Activated naive CD8-positive, alpha-beta T cell treated with anti-CD3 and anti-CD28 coated beads, Interleukin-2, amount 10 ng/mL, durations not matched to agents 7 days and 5 days (primary cell): ENCODE results near the gene MRTFB. TPM values are rescaled to one million over a fixed set of nuclear protein-coding genes. Genes with fewer than 3 reads are reported as not detected.

Experiments used
- ATAC-seq: fragments of 150-1000 bp; cut with Tn5 transposase; one replicate; pipeline ENCODE4 v1.10.0; 2021; ENCODE audit warnings: low read depth, moderate library complexity
- POLR2A ChIA-PET: fragments of 350-600 bp; sonication (Branson Sonifier 250); formaldehyde crosslinking; loops from one replicate; lab custom pipeline; 2021; ENCODE audit warnings: antibody characterized with exemption; lab: Charles Lee
- DNase-seq: peaks from one replicate; pipeline ENCODE4 v3.0.0; 2021
- H3K27ac Mint-ChIP-seq: one replicate; pipeline ENCODE4 v1.8.0; 2022; ENCODE audit warnings: mild to moderate bottlenecking, mixed read lengths
- H3K27me3 Mint-ChIP-seq: one replicate; pipeline ENCODE4 v1.8.0; 2022; ENCODE audit warnings: mild to moderate bottlenecking, moderate library complexity, mixed read lengths
- H3K36me3 Mint-ChIP-seq: one replicate; pipeline ENCODE4 v1.8.0; 2021; ENCODE audit warnings: mild to moderate bottlenecking, mixed read lengths
- H3K4me1 Mint-ChIP-seq: one replicate; pipeline ENCODE4 v1.8.0; 2021; ENCODE audit warnings: mixed read lengths
- H3K4me3 Mint-ChIP-seq: one replicate; pipeline ENCODE4 v1.8.0; 2022; ENCODE audit warnings: mild to moderate bottlenecking, moderate library complexity, mixed read lengths
- H3K9me3 Mint-ChIP-seq: one replicate; pipeline ENCODE4 v1.8.0; 2021; ENCODE audit warnings: mixed read lengths
- total RNA-seq, 2 experiments: library from RNA; stranded (reverse); gene quantifications; one replicate each; pipeline ENCODE4 v1.2.3, GENCODE V29; 2021

MRTFB gene
- total RNA-seq, 2 experiments from 2014 or later: 14.1 to 16.2 TPM

DNA sequence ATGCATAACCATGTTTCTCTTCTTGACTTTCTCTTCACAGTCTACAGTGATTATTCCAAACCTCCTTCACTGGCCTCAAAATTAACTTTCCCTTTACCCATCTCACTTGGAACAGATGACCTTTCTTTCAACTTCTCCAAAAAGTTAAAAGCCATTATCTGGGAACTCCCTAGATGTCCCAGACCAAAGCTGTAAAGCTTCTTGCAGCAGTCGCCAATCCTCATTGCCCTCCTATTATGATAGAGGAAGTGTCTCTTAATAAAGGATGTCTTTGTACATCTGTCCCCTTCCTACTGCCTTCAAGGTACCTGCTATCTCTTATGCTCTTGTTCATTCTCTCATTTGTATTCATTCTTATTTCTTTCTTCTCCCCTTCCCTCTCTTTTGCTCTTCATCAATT lies 127.5 kb downstream of the MRTFB start:
- DNase-seq: no peak
- no peak for ATAC-seq
- Mint-ChIP-seq H3K4me3 (no peak overlapping the region), H3K36me3 (peaks cover 5% of the 10 kb centered on the region), H3K27ac (no peak overlapping the region), H3K4me1 (peaks cover 19% of the 10 kb centered on the region), H3K27me3 (no peaks in the 10 kb centered on the region), H3K9me3 (peaks cover 4% of the 10 kb centered on the region)
- POLR2A ChIA-PET: no interaction called here

DNA sequence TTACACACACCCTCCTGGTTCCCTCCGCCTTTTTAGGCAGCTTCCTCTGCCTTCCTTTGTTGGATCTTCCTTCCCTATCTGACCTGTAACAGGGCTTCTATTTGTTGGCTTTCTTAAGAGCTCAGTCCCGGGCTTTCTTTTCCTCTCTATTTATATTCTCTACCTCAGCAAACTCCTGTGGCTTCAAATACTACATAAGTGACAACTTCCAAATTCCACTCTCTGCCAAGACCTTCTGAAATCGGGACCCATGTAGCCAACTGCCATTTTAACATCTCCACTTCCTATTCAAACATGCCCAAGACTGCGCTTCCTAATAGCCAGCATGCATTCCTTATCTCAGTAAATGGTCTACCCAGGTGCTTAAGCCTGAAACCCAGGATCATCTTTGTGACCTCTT lies 128.1 kb downstream of the MRTFB start:
- Mint-ChIP-seq H3K4me1 (peaks cover 15% of the 10 kb centered on the region), H3K27me3 (no peaks in the 10 kb centered on the region), H3K9me3 (peaks cover 4% of the 10 kb centered on the region), H3K27ac (no peak overlapping the region), H3K4me3 (no peak overlapping the region), H3K36me3 (peaks cover 5% of the 10 kb centered on the region)
- POLR2A ChIA-PET: no interaction called here
- no peak for ATAC-seq
- no peak for DNase-seq

DNA sequence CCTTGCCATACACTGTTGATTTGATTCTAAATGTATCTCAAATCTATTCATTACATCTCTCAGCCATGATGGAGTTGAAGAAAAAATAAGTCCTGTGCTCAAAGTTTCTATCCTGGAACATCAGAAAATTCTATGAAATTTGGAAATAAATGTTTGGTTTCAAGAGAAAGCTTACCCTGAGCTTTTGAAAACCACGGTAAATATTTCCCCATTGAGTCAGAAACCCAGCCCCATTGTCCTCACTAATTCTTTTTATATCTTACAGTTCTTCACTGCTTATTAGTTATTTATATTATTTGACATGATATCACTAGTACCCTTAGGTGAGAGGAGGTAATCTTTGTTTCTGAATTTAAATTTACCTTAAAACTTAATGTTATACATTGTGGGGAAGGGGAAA lies 128.5 kb downstream of the MRTFB start:
- no peak for DNase-seq
- H3K27ac Mint-ChIP-seq: no peak overlapping the region
- POLR2A ChIA-PET: no interaction called here
- peaks cover 4% of the 10 kb centered on the region for H3K9me3 Mint-ChIP-seq
- peaks cover 5% of the 10 kb centered on the region for H3K36me3 Mint-ChIP-seq
- ATAC-seq: no peak
- peaks cover 15% of the 10 kb centered on the region for H3K4me1 Mint-ChIP-seq
- no peaks in the 10 kb centered on the region for H3K27me3 Mint-ChIP-seq
- H3K4me3 Mint-ChIP-seq: no peak overlapping the region

DNA sequence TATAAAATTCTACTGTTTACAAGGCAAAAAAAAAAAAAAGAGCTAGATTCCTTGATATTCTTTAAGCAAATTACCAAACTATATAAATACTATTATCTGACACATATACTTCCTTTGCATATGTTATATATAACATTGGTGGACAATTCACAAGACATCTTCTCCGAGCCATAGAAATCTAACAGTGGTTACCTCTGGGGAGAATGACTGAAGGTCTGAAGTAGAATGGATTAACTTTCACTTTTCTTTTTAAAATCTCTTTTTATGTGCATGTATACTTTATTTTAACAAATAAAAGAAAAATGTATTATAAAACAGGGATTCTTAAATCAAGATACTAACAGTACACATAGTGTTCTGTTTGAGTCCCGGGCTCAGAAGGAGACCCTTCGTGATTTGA lies 131.0 kb downstream of the MRTFB start:
- Mint-ChIP-seq H3K9me3 (peaks cover 4% of the 10 kb centered on the region), H3K27me3 (no peaks in the 10 kb centered on the region), H3K4me3 (no peak overlapping the region), H3K27ac (no peak overlapping the region), H3K4me1 (peaks cover 9% of the 10 kb centered on the region), H3K36me3 (peaks cover 6% of the 10 kb centered on the region)
- POLR2A ChIA-PET: no interaction called here
- ATAC-seq (no peak), DNase-seq (no peak)

DNA sequence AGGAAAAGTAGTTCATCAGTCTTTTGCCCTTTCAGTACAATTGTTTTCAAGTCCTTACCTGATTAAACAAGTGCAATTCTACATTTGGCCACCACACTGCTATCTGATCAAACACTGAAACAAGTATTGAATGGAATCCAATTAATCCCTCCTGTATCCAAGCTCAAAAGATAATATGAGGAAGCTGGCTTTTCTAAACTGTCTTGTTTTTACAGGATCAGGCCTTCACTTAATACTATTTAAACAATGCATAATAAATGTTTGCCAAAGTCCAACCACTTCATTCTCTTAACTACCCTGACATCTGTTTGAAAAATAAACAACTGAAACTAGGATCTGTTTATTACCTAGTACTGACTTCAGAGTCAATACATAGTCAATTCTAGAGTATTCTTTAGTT lies 131.6 kb downstream of the MRTFB start:
- Mint-ChIP-seq H3K4me3 (no peak overlapping the region), H3K9me3 (peaks cover 4% of the 10 kb centered on the region), H3K27me3 (no peaks in the 10 kb centered on the region), H3K4me1 (peaks cover 7% of the 10 kb centered on the region), H3K36me3 (peaks cover 6% of the 10 kb centered on the region), H3K27ac (no peak overlapping the region)
- ATAC-seq: no peak
- no peak for DNase-seq
- POLR2A ChIA-PET: no interaction called here

DNA sequence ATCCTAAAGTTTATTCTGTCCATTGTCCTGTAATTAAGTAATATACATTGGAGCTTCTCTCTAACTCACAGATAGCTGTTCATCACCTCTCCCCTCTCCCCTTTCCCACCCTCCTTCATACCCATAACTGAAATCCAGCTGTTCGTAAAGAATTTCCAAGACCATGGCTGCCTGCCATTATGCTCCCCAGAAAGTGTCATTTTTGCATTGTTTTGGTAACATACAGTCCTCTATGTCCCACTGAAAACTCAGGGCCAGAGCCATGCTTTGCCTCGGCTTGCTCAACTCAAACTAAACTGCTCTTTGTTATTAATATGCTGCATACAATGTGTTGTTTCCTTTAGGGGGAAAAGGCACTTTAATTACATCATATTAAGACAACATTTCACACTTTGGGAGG lies 132.0 kb downstream of the MRTFB start:
- H3K9me3 Mint-ChIP-seq: peaks cover 4% of the 10 kb centered on the region
- H3K27ac Mint-ChIP-seq: no peak overlapping the region
- DNase-seq (no peak), ATAC-seq (no peak)
- POLR2A ChIA-PET: no interaction called here
- H3K36me3 Mint-ChIP-seq: peaks cover 6% of the 10 kb centered on the region
- no peak overlapping the region for H3K4me3 Mint-ChIP-seq
- H3K4me1 Mint-ChIP-seq: peaks cover 7% of the 10 kb centered on the region
- no peaks in the 10 kb centered on the region for H3K27me3 Mint-ChIP-seq

DNA sequence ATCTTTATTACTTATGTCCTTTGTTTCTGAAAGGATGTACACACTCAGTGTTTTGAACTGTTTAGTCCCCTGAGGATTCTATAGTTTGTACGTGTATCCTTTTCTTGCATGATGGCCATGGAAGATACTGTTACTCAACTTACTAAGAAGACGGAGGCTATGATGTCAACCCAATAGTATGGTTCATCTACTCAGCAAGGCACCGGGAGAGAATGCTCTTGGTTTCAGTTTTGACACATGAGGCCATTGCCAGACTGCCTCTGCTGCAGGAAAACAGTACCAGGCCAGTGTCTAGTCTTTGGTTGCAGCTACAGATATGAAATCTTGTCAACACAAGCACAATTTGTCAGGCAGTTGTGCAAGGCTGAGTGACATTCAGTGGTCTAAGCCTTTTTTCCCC lies 134.5 kb downstream of the MRTFB start:
- Mint-ChIP-seq H3K4me1 (peaks cover 6% of the 10 kb centered on the region), H3K27me3 (no peaks in the 10 kb centered on the region), H3K27ac (no peak overlapping the region), H3K36me3 (peaks cover 4% of the 10 kb centered on the region), H3K9me3 (no peaks in the 10 kb centered on the region), H3K4me3 (no peak overlapping the region)
- POLR2A ChIA-PET: no interaction called here
- no peak for ATAC-seq
- DNase-seq: no peak

DNA sequence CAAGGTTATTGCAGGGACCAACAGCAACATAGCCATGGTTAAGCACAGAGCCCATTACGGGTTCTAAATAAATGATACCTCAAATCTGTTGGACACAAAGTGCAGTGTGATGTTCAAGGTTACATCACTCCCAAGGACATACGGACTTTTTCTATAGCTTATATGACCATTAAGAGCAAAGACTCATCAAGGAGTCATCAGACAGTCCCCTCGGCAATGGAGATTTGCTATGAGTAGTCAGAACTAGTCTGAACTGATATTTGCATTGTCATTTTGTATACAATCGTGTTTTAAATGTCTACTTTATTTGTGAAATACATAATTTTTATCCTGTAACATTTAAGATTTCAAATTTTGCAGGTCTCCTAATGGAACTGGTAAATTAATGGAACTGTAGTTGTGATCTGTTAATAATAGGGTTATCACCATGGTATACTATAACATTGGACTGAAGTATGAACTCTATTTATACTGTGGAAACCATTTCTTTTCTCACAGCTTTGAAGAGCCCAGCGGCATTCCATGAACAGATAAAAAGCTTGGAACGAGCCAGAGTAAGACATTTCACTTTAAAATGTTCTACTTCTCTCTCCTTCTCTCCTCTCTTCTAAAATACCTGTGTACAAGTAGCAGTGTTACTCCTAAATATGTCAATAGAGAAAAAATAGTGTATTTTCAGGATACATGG lies 140.9 kb downstream of the MRTFB start:
- ATAC-seq (no peak), DNase-seq (no peak)
- POLR2A ChIA-PET: no interaction called here
- Mint-ChIP-seq H3K27me3 (no peaks in the 10 kb centered on the region), H3K27ac (no peak overlapping the region), H3K4me1 (no peaks in the 10 kb centered on the region), H3K9me3 (no peaks in the 10 kb centered on the region), H3K36me3 (peaks cover 9% of the 10 kb centered on the region), H3K4me3 (no peak overlapping the region)

DNA sequence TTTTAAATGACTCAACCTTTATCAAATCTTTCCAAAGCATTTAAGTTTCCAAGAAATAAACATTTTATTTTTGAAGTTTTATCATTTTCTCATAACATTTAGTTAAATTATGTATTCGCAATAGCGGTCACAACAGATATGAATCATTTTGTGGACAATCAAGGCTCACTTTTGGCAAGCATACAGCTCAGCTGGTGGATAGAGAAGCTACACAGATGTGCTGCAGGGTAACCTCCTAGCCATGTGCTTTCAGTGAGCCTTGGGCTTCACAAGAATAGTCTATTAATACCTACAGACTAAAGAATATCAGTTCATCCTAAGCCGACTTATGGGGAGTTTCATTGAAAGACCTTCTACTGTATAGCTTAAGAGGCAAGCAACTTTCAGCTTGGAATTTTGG lies 144.8 kb downstream of the MRTFB start:
- Mint-ChIP-seq H3K36me3 (peaks cover 7% of the 10 kb centered on the region), H3K27me3 (no peaks in the 10 kb centered on the region), H3K27ac (no peak overlapping the region), H3K4me3 (no peak overlapping the region), H3K4me1 (no peaks in the 10 kb centered on the region), H3K9me3 (no peaks in the 10 kb centered on the region)
- ATAC-seq: no peak
- no peak for DNase-seq
- POLR2A ChIA-PET: no interaction called here

DNA sequence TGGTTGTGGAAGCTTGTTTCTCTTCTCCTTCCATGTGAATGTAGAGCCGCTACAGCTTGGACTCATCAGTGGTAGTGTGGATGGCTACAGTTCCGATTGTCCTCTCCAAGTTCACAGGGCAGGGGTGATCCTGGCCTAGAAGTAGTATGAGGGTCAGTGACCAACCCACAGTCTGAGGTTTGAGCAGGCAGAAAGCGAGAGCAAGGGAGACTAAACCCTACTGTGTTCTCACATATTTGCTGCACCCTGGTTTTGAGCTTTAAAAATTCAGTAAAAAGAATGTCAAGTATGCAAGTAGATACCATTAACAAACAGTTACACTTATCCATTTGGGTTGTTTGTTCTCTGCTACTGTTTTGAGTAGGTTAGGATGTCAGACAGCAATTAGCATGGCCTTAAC lies 148.9 kb downstream of the MRTFB start:
- no peak for ATAC-seq
- POLR2A ChIA-PET: no interaction called here
- no peak overlapping the region for H3K27ac Mint-ChIP-seq
- peaks cover 16% of the 10 kb centered on the region for H3K36me3 Mint-ChIP-seq
- H3K27me3 Mint-ChIP-seq: no peaks in the 10 kb centered on the region
- peaks cover 5% of the 10 kb centered on the region for H3K9me3 Mint-ChIP-seq
- DNase-seq: no peak
- no peak overlapping the region for H3K4me3 Mint-ChIP-seq
- no peaks in the 10 kb centered on the region for H3K4me1 Mint-ChIP-seq

DNA sequence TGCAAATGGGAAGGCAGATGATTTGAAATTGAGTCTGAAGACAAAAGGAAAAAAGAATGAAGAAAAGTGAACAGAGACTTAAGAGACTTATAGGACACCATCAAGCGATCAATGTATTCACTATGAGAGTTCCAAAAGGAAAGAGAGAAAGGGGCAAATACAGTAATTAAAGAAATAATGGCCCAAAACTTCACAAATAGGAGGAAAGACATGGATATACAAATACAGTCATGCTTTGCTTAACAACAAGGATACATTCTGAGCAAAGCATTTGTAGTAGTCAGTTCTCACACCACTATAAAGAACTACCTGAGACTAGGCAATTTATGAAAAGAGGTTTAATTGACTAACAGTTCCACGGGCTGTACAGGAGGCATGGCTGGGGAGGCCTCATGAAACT lies 152.5 kb downstream of the MRTFB start:
- no peak for DNase-seq
- ATAC-seq: no peak
- peaks cover 7% of the 10 kb centered on the region for H3K9me3 Mint-ChIP-seq
- H3K36me3 Mint-ChIP-seq: peaks cover 19% of the 10 kb centered on the region
- H3K4me3 Mint-ChIP-seq: no peak overlapping the region
- H3K4me1 Mint-ChIP-seq: no peaks in the 10 kb centered on the region
- H3K27me3 Mint-ChIP-seq: no peaks in the 10 kb centered on the region
- POLR2A ChIA-PET: interaction anchor here (0.5 kb wide), 1 partner anchor 124 kb away, joined by 4 read pairs; no protein-coding TSS in a partner anchor
- no peak overlapping the region for H3K27ac Mint-ChIP-seq

DNA sequence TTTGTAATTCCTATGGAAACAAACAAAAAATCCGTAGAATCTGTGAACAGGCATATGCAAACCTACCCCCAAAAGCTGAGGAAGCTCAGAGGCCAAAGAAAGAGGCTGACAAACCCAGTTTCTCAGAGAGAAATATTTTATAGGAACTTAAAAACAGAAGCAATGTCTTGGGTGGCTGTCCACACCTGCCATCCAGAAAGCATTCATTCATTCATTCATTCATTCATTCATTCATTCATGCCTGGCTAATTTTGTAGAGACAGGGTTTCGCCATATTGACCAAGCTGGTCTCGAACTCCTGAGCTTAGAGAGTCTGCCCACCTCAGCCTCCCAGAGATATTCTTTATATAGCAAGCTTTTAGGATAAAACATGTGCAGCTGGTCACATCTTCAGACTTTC lies 154.3 kb downstream of the MRTFB start:
- DNase-seq: no peak
- Mint-ChIP-seq H3K4me3 (no peak overlapping the region), H3K27me3 (no peaks in the 10 kb centered on the region), H3K27ac (no peak overlapping the region), H3K9me3 (peaks cover 7% of the 10 kb centered on the region), H3K4me1 (no peaks in the 10 kb centered on the region), H3K36me3 (peaks cover 22% of the 10 kb centered on the region)
- no peak for ATAC-seq
- POLR2A ChIA-PET: no interaction called here

DNA sequence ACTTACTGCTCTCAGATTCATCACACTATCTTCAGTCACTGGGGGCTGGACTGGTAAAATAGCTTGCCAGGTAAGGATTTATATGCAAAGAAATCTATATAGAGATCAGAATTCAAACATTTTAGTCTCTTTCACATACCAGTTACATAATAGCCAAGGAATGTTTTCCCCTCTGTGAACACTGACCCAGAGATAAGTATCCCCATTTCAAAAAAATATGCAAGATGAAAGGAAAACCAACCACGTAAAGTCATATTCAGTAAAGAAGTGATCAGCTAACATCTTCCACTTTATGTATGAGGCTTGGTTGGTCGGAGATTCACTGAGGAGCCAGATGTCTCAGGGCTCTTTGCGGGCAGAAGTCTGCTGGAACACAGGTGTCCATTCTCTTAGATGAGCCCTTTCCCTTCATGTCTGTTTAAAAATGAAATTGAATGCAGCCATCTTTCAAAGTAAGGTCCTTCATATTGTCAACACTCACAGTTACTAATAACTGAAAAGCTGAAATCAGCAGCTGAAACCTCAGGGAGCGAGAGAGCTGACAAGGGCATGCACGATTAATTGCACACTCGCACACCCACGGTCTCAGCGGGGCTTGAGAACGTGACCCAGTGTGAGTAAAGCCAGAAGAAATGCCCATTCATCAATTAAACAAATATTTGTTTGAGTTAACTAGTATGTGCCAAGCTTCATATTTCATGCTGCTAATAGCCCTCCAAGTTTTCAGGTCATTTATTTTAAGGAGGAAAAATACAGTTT lies 161.2 kb downstream of the MRTFB start:
- no peak for DNase-seq
- Mint-ChIP-seq H3K27ac (no peak overlapping the region), H3K4me3 (no peak overlapping the region), H3K27me3 (no peaks in the 10 kb centered on the region), H3K4me1 (no peaks in the 10 kb centered on the region), H3K36me3 (peaks cover 4% of the 10 kb centered on the region), H3K9me3 (no peaks in the 10 kb centered on the region)
- POLR2A ChIA-PET: no interaction called here
- ATAC-seq: no peak

DNA sequence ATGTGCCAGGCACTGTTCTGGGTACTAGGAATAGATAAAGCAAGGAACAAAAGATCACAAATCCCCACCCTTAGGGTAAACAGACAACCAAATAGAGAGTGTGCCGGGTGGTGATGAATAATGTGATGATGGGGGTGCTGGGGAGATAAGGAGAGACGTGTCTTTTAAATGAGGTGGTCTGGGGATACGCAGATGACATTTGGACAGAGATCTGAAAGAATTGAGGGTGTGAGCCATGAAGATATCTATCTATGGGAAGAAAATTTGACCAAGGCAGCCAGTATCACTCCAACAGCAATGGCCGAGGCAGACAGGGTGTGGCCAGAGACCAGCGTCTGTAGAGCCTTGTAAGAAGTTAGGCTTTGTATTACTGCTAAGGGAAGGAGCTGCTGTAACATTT lies 165.3 kb downstream of the MRTFB start:
- H3K4me3 Mint-ChIP-seq: no peak overlapping the region
- POLR2A ChIA-PET: no interaction called here
- H3K4me1 Mint-ChIP-seq: no peaks in the 10 kb centered on the region
- no peak overlapping the region for H3K27ac Mint-ChIP-seq
- H3K9me3 Mint-ChIP-seq: no peaks in the 10 kb centered on the region
- ATAC-seq (no peak), DNase-seq (no peak)
- no peaks in the 10 kb centered on the region for H3K27me3 Mint-ChIP-seq
- H3K36me3 Mint-ChIP-seq: peaks cover 3% of the 10 kb centered on the region
